Endothelial cell of umbilical vein (primary cell): Measurements from ENCODE around the gene PRDM10. TPM values are rescaled to one million over a fixed set of nuclear protein-coding genes. Genes with fewer than 3 reads are reported as not detected.
A peak's percentile ranks its signal among the peaks of the same experiment; 100 is the strongest.

Experiments used
- BruUV-seq: library from RNA; stranded (reverse); fragments of 400-500 nt; replicated peaks from 2 replicates; lab custom pipeline; 2021; lab: Mats Ljungman, UMichigan
- CTCF ChIA-PET: fragments of 300-600, 350-600 bp; sonication (Branson Sonifier 250); formaldehyde crosslinking; loops from one replicate; lab custom pipeline; 2021; ENCODE audit warnings: antibody characterized with exemption, inconsistent platforms; lab: Charles Lee
- POLR2A ChIA-PET: fragments of 300-600, 350-600 bp; sonication (Branson Sonifier 250); formaldehyde crosslinking; loops from one replicate; lab custom pipeline; 2021; ENCODE audit warnings: antibody characterized with exemption, inconsistent platforms; lab: Charles Lee
- DNase-seq: peaks from one replicate; pipeline ENCODE4 v3.0.0-alpha.2; 2011; ENCODE audit warnings: low read depth, low spot score
- FAIRE-seq: peaks from 2 replicates; lab custom pipeline; 2011; peaks lifted over from hg19 to GRCh38; lab: Jason Lieb, UNC
- H2AFZ ChIP-seq: 2 replicates; pipeline ENCODE4 v1.6.0; 2012; ENCODE audit warnings: low read depth, low read length, control low read depth, inconsistent platforms
- H3K27ac ChIP-seq: 2 replicates; pipeline ENCODE4 v1.5.1; 2011; ENCODE audit warnings: low read depth, mild to moderate bottlenecking, control low read depth, low read length, moderate library complexity; ENCODE audit not compliant: insufficient read depth
- H3K27me3 ChIP-seq, 2 experiments: 2 replicates each; pipeline versions ENCODE4 v1.6.0 to v1.6.1; 2011; ENCODE audit warnings: low read length in 2 of 2, mixed read lengths in 1 of 2; ENCODE audit not compliant: control insufficient read depth in 2 of 2, insufficient read depth in 2 of 2
- H3K36me3 ChIP-seq, 2 experiments: 2 replicates in 1 of 2; 3 replicates in 1 of 2; pipeline ENCODE4 v1.5.1; 2011; ENCODE audit warnings: low read length in 2 of 2, mild to moderate bottlenecking in 1 of 2, moderate library complexity in 1 of 2; ENCODE audit not compliant: control insufficient read depth in 2 of 2, insufficient read depth in 2 of 2; ENCODE audit errors: extremely low read depth in 1 of 2
- H3K4me1 ChIP-seq: 3 replicates; pipeline ENCODE4 v1.5.1; 2011; ENCODE audit warnings: mild to moderate bottlenecking, low read length; ENCODE audit not compliant: control insufficient read depth, insufficient read depth; ENCODE audit errors: extremely low read depth
- H3K4me2 ChIP-seq: 2 replicates; pipeline ENCODE4 v1.6.1; 2011; ENCODE audit warnings: low read length, control low read depth, mixed read lengths; ENCODE audit not compliant: insufficient read depth
- H3K4me3 ChIP-seq, 3 experiments: fragments of 200-600 bp in 1 of 3; sonication (generic), shearing (Covaris generic) in 1 of 3; replicated peaks in 1 of 3; 2 replicates each; pipeline ENCODE4 v1.5.1; 2011 to 2016; ENCODE audit warnings: control low read depth in 3 of 3, low read length in 3 of 3, mild to moderate bottlenecking in 2 of 3, inconsistent platforms in 1 of 3, low read depth in 1 of 3, moderate library complexity in 1 of 3; ENCODE audit not compliant: insufficient read depth in 1 of 3
- H3K79me2 ChIP-seq: 2 replicates; pipeline ENCODE4 v1.6.0; 2012; ENCODE audit warnings: low read length, inconsistent platforms; ENCODE audit not compliant: control insufficient read depth, insufficient read depth
- H3K9ac ChIP-seq: replicated peaks from 2 replicates; pipeline ENCODE3; 2011; ENCODE audit warnings: low read length, control low read depth; ENCODE audit not compliant: insufficient read depth; ENCODE audit errors: extremely low read depth
- H3K9me1 ChIP-seq: replicated peaks from 3 replicates; pipeline ENCODE4 v1.6.0; 2011; ENCODE audit warnings: mild to moderate bottlenecking, low read length; ENCODE audit not compliant: control insufficient read depth, insufficient read depth; ENCODE audit errors: extremely low read depth
- H3K9me3 ChIP-seq: replicated peaks from 2 replicates; pipeline ENCODE4 v1.5.1; 2012; ENCODE audit warnings: low read length, inconsistent platforms; ENCODE audit not compliant: control insufficient read depth, insufficient read depth
- H4K20me1 ChIP-seq: replicated peaks from 2 replicates; pipeline ENCODE3; 2011; ENCODE audit warnings: mild to moderate bottlenecking, low read length; ENCODE audit not compliant: control insufficient read depth, insufficient read depth; ENCODE audit errors: extremely low read depth
- FOS ChIP-seq: IDR thresholded peaks from 2 replicates; pipeline ENCODE4 v1.6.1; 2011; ENCODE audit warnings: mild to moderate bottlenecking, low read length, moderate library complexity, borderline replicate concordance; ENCODE audit not compliant: insufficient read depth
- JUN ChIP-seq: IDR thresholded peaks from 2 replicates; pipeline ENCODE4 v1.6.1; 2011; ENCODE audit warnings: borderline replicate concordance, low read depth; ENCODE audit not compliant: insufficient read length, insufficient read depth
- MYC ChIP-seq: IDR thresholded peaks from one replicate; pipeline ENCODE4 v1.6.1; 2011; ENCODE audit warnings: mild to moderate bottlenecking, low read depth, low read length
- dilution Hi-C: fragments of 300-500 bp; cut with MboI; formaldehyde crosslinking; loops from one replicate; pipeline ENCODE4 v1.15.0; 2019; ENCODE audit warnings: low sequenced_read_pairs; ENCODE audit not compliant: extremely low pct_ligation_motif_present
- intact Hi-C: fragments of 100-400 bp; cut with micrococcal nuclease; formaldehyde crosslinking; loops from one replicate; pipeline ENCODE4 v1.10.0; 2022
- polyA plus RNA-seq, 4 experiments: library from polyadenylated mRNA; depleted of rRNA in 3 of 4; stranded (reverse) in 3 of 4; unstranded in 1 of 4; fragments of >200 nt; gene quantifications; 2 replicates each; pipeline versions ENCODE4 v1.2.1 to v1.2.3, GENCODE V29; 2011 to 2012; ENCODE audit warnings: missing spikeins in 1 of 4
- total RNA-seq: library from RNA; stranded (reverse); gene quantifications from 2 replicates; pipeline ENCODE4 v1.2.3, GENCODE V29; 2021

PRDM10 gene
- total and polyA plus RNA-seq, 2 donors (not counting 3 experiments of a cell fraction or from before 2014, with no cell fraction given) = 9.6 to 13.0 TPM

DNA sequence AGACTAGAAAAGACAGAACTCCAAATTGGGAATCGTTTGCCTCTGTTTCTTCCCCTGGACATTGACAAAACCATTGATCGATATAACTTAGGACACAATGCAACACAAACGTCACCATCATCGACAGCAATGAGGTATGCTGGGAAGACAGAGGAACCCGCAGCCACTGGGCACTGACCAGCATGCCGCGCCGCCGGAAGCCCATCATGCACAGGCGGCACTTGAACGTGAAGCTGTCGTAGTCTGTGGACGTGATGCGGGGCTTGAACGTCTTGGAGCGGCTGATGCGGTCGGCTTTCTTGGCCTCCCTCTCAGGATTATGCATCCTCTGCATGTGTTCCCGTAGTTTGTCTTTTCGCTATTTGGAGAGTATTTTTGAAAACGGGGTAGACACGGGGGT lies 84.3 kb downstream of the PRDM10 start:
- no TSS peak for BruUV-seq
- Histone ChIP-seq H3K27me3 (no peaks in the 10 kb centered on the region), H3K4me2 (no peak overlapping the region), H3K9ac (no peak overlapping the region), H3K36me3 (peaks cover 3 to 17% of the 10 kb centered on the region in 2 experiments), H3K4me1 (no peaks in the 10 kb centered on the region), H3K27ac (no peak overlapping the region), H4K20me1 (no peaks in the 10 kb centered on the region), H2AFZ (no peak overlapping the region), H3K4me3 (no peak overlapping the region), H3K9me3 (no peaks in the 10 kb centered on the region), H3K9me1 (no peaks in the 10 kb centered on the region), H3K79me2 (no peaks in the 10 kb centered on the region)
- TF ChIP-seq MYC = no peak
- ChIA-PET CTCF (interaction anchor here (2.8 to 12.9 kb wide), 3 partner anchors 213 to 228 kb away, joined by 9 to 399 read pairs (median 21); no protein-coding TSS in a partner anchor), POLR2A (no interaction called here)
- no peak for DNase-seq
- dilution Hi-C loops = no loop called here
- intact Hi-C loops = no loop called here
- no peak for FAIRE-seq

DNA sequence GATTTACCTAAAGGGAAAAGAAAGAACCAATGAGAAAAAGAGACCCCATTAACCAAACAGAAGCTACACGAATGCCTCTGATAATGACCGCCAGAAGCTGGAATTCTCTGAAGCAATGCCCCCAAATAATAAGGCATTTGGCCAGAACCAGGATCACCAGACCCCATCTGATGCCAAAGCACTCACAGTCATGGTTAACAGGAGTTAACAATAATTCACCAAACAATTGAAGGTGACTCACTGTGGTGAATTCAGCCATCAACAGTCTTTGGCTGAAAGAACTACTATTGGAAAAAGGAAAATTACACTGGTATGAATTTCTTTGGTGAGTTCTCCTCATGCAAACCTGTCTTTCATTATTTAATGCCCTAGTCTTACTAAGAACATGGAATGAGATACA lies 85.4 kb downstream of the PRDM10 start:
- no TSS peak for BruUV-seq

More for the DNA sequence above, 85.4 kb downstream of the PRDM10 start:
- Histone ChIP-seq H3K79me2 (no peaks in the 10 kb centered on the region), H4K20me1 (no peaks in the 10 kb centered on the region), H3K9ac (no peak overlapping the region), H3K27me3 (no peaks in the 10 kb centered on the region), H3K27ac (no peak overlapping the region), H3K4me1 (no peaks in the 10 kb centered on the region), H3K9me3 (no peaks in the 10 kb centered on the region), H3K4me2 (no peak overlapping the region), H3K9me1 (no peaks in the 10 kb centered on the region), H3K4me3 (no peak overlapping the region), H3K36me3 (peaks cover 3 to 17% of the 10 kb centered on the region in 2 experiments), H2AFZ (no peak overlapping the region)
- ChIA-PET POLR2A (no interaction called here), CTCF (interaction anchor here (1.3 to 2.8 kb wide), 3 partner anchors 8 to 229 kb away, joined by 3 to 21 read pairs (median 9); no protein-coding TSS in a partner anchor)
- no peak for DNase-seq
- dilution Hi-C loops = no loop called here
- intact Hi-C loops = no loop called here
- TF ChIP-seq FOS = peak; percentile 14
- TF ChIP-seq JUN = no peak
- no peak for FAIRE-seq
